H9 (cell line): ENCODE results near the gene LIMA1. TPM values are rescaled to one million over a fixed set of nuclear protein-coding genes. Genes with fewer than 3 reads are reported as not detected.

Experiments
- DNase-seq: peaks from one replicate; pipeline ENCODE4 v3.0.0-alpha.2; 2017
- H2AFZ ChIP-seq: one replicate; pipeline ENCODE4 v1.6.1; 2013; ENCODE audit warnings: mild to moderate bottlenecking, low read length, control low read depth, moderate library complexity
- H2AK5ac ChIP-seq: 2 replicates; pipeline ENCODE4 v1.6.1; 2013; ENCODE audit warnings: low read length, control low read depth, mixed read lengths; ENCODE audit not compliant: insufficient read length
- H2BK120ac ChIP-seq: one replicate; pipeline ENCODE4 v1.6.1; 2013; ENCODE audit warnings: low read depth, mild to moderate bottlenecking, low read length, control low read depth, inconsistent platforms; ENCODE audit not compliant: poor library complexity, severe bottlenecking
- H2BK12ac ChIP-seq: 2 replicates; pipeline ENCODE4 v1.6.1; 2013; ENCODE audit warnings: low read length, control low read depth, mixed read lengths, low read depth; ENCODE audit not compliant: insufficient read length
- H2BK15ac ChIP-seq: 2 replicates; pipeline ENCODE4 v1.6.1; 2013; ENCODE audit warnings: low read depth, low read length, control low read depth
- H2BK20ac ChIP-seq: one replicate; pipeline ENCODE4 v1.6.1; 2013; ENCODE audit warnings: low read depth, mild to moderate bottlenecking, low read length, control low read depth, inconsistent platforms; ENCODE audit not compliant: poor library complexity, severe bottlenecking
- H2BK5ac ChIP-seq: 2 replicates; pipeline ENCODE4 v1.6.1; 2013; ENCODE audit warnings: low read length, control low read depth, mixed read lengths; ENCODE audit not compliant: insufficient read length
- H3K14ac ChIP-seq: 2 replicates; pipeline ENCODE4 v1.6.1; 2013; ENCODE audit warnings: low read length, control low read depth; ENCODE audit not compliant: insufficient read depth
- H3K18ac ChIP-seq: 2 replicates; pipeline ENCODE4 v1.6.1; 2013; ENCODE audit warnings: low read depth, mild to moderate bottlenecking, mixed read lengths, low read length, control low read depth; ENCODE audit not compliant: insufficient read length
- H3K23ac ChIP-seq: 2 replicates; pipeline ENCODE4 v1.6.1; 2013; ENCODE audit warnings: low read length, control low read depth, mixed read lengths, low read depth; ENCODE audit not compliant: insufficient read length
- H3K23me2 ChIP-seq: 2 replicates; pipeline ENCODE4 v1.6.1; 2013; ENCODE audit warnings: low read depth, mild to moderate bottlenecking, mixed read lengths, low read length, control low read depth; ENCODE audit not compliant: insufficient read length, poor library complexity, severe bottlenecking
- H3K27ac ChIP-seq: 2 replicates; pipeline ENCODE4 v1.5.1; 2013; ENCODE audit warnings: low read length, control low read depth, mixed read lengths, low read depth; ENCODE audit not compliant: insufficient read length
- H3K27me3 ChIP-seq: 2 replicates; pipeline ENCODE4 v1.6.1; 2013; ENCODE audit warnings: low read length, control low read depth, inconsistent platforms; ENCODE audit not compliant: insufficient read depth
- H3K4ac ChIP-seq: 2 replicates; pipeline ENCODE4 v1.6.1; 2013; ENCODE audit warnings: low read depth, mild to moderate bottlenecking, control low read depth, inconsistent platforms, low read length, moderate library complexity
- H3K4me1 ChIP-seq: 2 replicates; pipeline ENCODE4 v1.6.1; 2013; ENCODE audit warnings: low read length, control low read depth, inconsistent platforms; ENCODE audit not compliant: insufficient read depth
- H3K4me2 ChIP-seq: 2 replicates; pipeline ENCODE4 v1.6.1; 2013; ENCODE audit warnings: low read length, control low read depth, mixed read lengths; ENCODE audit not compliant: insufficient read length, insufficient read depth
- H3K56ac ChIP-seq: 2 replicates; pipeline ENCODE4 v1.6.1; 2013; ENCODE audit warnings: low read depth, mild to moderate bottlenecking, mixed read lengths, low read length, control low read depth; ENCODE audit not compliant: insufficient read length
- H3K79me1 ChIP-seq: 2 replicates; pipeline ENCODE4 v1.6.1; 2013; ENCODE audit warnings: low read depth, mild to moderate bottlenecking, moderate library complexity, low read length, control low read depth, inconsistent platforms; ENCODE audit not compliant: insufficient read depth, poor library complexity, severe bottlenecking
- H3K79me2 ChIP-seq: 2 replicates; pipeline ENCODE4 v1.6.1; 2013; ENCODE audit warnings: low read length, control low read depth, inconsistent platforms; ENCODE audit not compliant: insufficient read depth
- H3K9ac ChIP-seq: 2 replicates; pipeline ENCODE4 v1.6.1; 2013; ENCODE audit warnings: low read length, control low read depth, mixed read lengths; ENCODE audit not compliant: insufficient read length; ENCODE audit errors: extremely low read depth
- H3K9me3 ChIP-seq: one replicate; pipeline ENCODE4 v1.6.1; 2013; ENCODE audit warnings: low read depth, low read length, inconsistent platforms; ENCODE audit not compliant: control insufficient read depth
- H3T11ph ChIP-seq: one replicate; pipeline ENCODE4 v1.6.1; 2013; ENCODE audit warnings: mild to moderate bottlenecking, low read length, control low read depth, inconsistent platforms
- H4K20me1 ChIP-seq: one replicate; pipeline ENCODE4 v1.6.1; 2013; ENCODE audit not compliant: control insufficient read depth, insufficient read length, insufficient read depth
- H4K5ac ChIP-seq: 2 replicates; pipeline ENCODE4 v1.6.1; 2013; ENCODE audit warnings: low read depth, mild to moderate bottlenecking, mixed read lengths, low read length, control low read depth; ENCODE audit not compliant: insufficient read length
- H4K8ac ChIP-seq: replicated peaks from 2 replicates; pipeline ENCODE4 v1.6.1; 2013; ENCODE audit warnings: low read length, control low read depth, mixed read lengths, low read depth; ENCODE audit not compliant: insufficient read length
- H4K91ac ChIP-seq: 2 replicates; pipeline ENCODE4 v1.6.1; 2013; ENCODE audit warnings: low read depth, mild to moderate bottlenecking, moderate library complexity, mixed read lengths, low read length, control low read depth; ENCODE audit not compliant: insufficient read length
- H3K27ac Mint-ChIP-seq, 3 experiments: 2 replicates in 2 of 3; 3 replicates in 1 of 3; pipeline ENCODE4 v1.8.0; 2020 to 2021; ENCODE audit warnings: mixed read lengths in 3 of 3, mild to moderate bottlenecking in 1 of 3, moderate library complexity in 1 of 3
- H3K27me3 Mint-ChIP-seq: 2 replicates; pipeline ENCODE4 v1.8.0; 2021; ENCODE audit warnings: low read depth, mild to moderate bottlenecking, moderate library complexity, mixed read lengths
- H3K36me3 Mint-ChIP-seq, 3 experiments: 2 replicates in 2 of 3; 3 replicates in 1 of 3; pipeline ENCODE4 v1.8.0; 2020 to 2021; ENCODE audit warnings: low read depth in 3 of 3, mixed read lengths in 3 of 3; ENCODE audit not compliant: insufficient read depth in 1 of 3
- H3K4me1 Mint-ChIP-seq, 2 experiments: 2 replicates each; pipeline ENCODE4 v1.8.0; 2020; ENCODE audit warnings: mixed read lengths in 2 of 2
- H3K4me3 Mint-ChIP-seq, 2 experiments: 2 replicates in 1 of 2; 3 replicates in 1 of 2; pipeline ENCODE4 v1.8.0; 2020 to 2021; ENCODE audit warnings: mild to moderate bottlenecking in 2 of 2, mixed read lengths in 2 of 2, moderate library complexity in 1 of 2
- H3K9me3 Mint-ChIP-seq, 2 experiments: 2 replicates in 1 of 2; 3 replicates in 1 of 2; pipeline ENCODE4 v1.8.0; 2020; ENCODE audit warnings: mild to moderate bottlenecking in 2 of 2, mixed read lengths in 2 of 2, moderate library complexity in 1 of 2
- CTCF ChIP-seq: fragments of 200-600 bp; sonication (generic); conservative IDR thresholded peaks from 3 replicates; pipeline ENCODE4 v1.8.0; 2021; ENCODE audit warnings: antibody characterized with exemption, mild to moderate bottlenecking
- WGBS: extraction: QIAGEN DNeasy Blood & Tissue Kit; methylation state at CpG from one replicate; pipeline ENCODE4 v1.1.7; 2013; ENCODE audit warnings: missing lambda C conversion rate, low lambda C conversion rate, mixed read lengths; ENCODE audit not compliant: insufficient read length; ENCODE audit errors: extremely low coverage; 5-methylcytosine and 5-hydroxymethylcytosine counted together
- total RNA-seq: library from RNA; stranded (reverse); gene quantifications from 2 replicates; pipeline ENCODE4 v1.2.1, GENCODE V29; 2021

LIMA1 gene
- total RNA-seq, 1 experiment from 2014 or later, result 40.8 TPM

GRCh38 chr12:50129290-50129689, 154.0 kb downstream of the LIMA1 start:
- no peak overlapping the region for H2BK120ac ChIP-seq
- no peaks in the 10 kb centered on the region for H3K4me1 Mint-ChIP-seq
- no peaks in the 10 kb centered on the region for H3K79me2 ChIP-seq
- no peak overlapping the region for H3K56ac ChIP-seq
- no peaks in the 10 kb centered on the region for H3K9me3 ChIP-seq
- H4K5ac ChIP-seq, result no peak overlapping the region
- no peaks in the 10 kb centered on the region for H3K27me3 ChIP-seq
- H2BK12ac ChIP-seq, result no peak overlapping the region
- H3K9ac ChIP-seq, result no peak overlapping the region
- H3K23me2 ChIP-seq, result no peaks in the 10 kb centered on the region
- no peak overlapping the region for H3T11ph ChIP-seq
- H4K8ac ChIP-seq, result no peak overlapping the region
- no peak overlapping the region for H4K91ac ChIP-seq
- no peak overlapping the region for H3K27ac ChIP-seq
- no CpG with 5 or more reads among the region's 4 CpGs for WGBS
- H3K4me1 ChIP-seq, result no peaks in the 10 kb centered on the region
- H2AFZ ChIP-seq, result no peak overlapping the region
- H3K79me1 ChIP-seq, result no peaks in the 10 kb centered on the region
- peaks cover 13 to 60% (median 30%) of the 10 kb centered on the region in 3 experiments; a peak in 6 of 7 replicates for H3K36me3 Mint-ChIP-seq
- H2BK15ac ChIP-seq, result no peak overlapping the region
- no peaks in the 10 kb centered on the region for H3K27me3 Mint-ChIP-seq
- H3K27ac Mint-ChIP-seq, result no peak overlapping the region
- no peaks in the 10 kb centered on the region for H4K20me1 ChIP-seq
- H3K18ac ChIP-seq, result no peak overlapping the region
- TF ChIP-seq CTCF, result no peak
- no peak overlapping the region for H3K4me2 ChIP-seq
- no peak overlapping the region for H2AK5ac ChIP-seq
- H2BK5ac ChIP-seq, result no peak overlapping the region
- no peak overlapping the region for H3K23ac ChIP-seq
- no peak for DNase-seq
- H3K4ac ChIP-seq, result no peak overlapping the region
- H3K14ac ChIP-seq, result no peak overlapping the region
- H2BK20ac ChIP-seq, result no peak overlapping the region
- H3K4me3 Mint-ChIP-seq, result no peak overlapping the region
- H3K9me3 Mint-ChIP-seq, result no peaks in the 10 kb centered on the region
